Naive B cell (primary cell): ENCODE results near the gene FAM222B. TPM values are rescaled to one million over a fixed set of nuclear protein-coding genes. Genes with fewer than 3 reads are reported as not detected.
A peak's percentile ranks its signal among the peaks of the same experiment; 100 is the strongest.

Experiments
- ATAC-seq, 2 donors: fragments of 150-1000 bp; cut with Tn5 transposase; 2 replicates each; pipeline ENCODE4 v1.10.0; 2021; ENCODE audit warnings: low read depth in 2 of 2, mild to moderate bottlenecking in 2 of 2, moderate library complexity in 2 of 2
- DNase-seq: peaks from one replicate; pipeline ENCODE4 v3.0.0; 2022
- H3K27ac Mint-ChIP-seq, 6 donors: one replicate each; pipeline ENCODE4 v1.8.0; 2020 to 2022; ENCODE audit warnings: mild to moderate bottlenecking in 6 of 6, mixed read lengths in 6 of 6, moderate library complexity in 5 of 6, inconsistent platforms in 2 of 6
- H3K27me3 Mint-ChIP-seq, 3 donors: one replicate each; pipeline ENCODE4 v1.8.0; 2021 to 2022; ENCODE audit warnings: mixed read lengths in 3 of 3, mild to moderate bottlenecking in 1 of 3
- H3K36me3 Mint-ChIP-seq, 2 donors: one replicate each; pipeline ENCODE4 v1.8.0; 2020 to 2022; ENCODE audit warnings: mixed read lengths in 2 of 2, inconsistent platforms in 1 of 2, mild to moderate bottlenecking in 1 of 2
- H3K4me1 Mint-ChIP-seq, 3 donors: one replicate each; pipeline ENCODE4 v1.8.0; 2020 to 2022; ENCODE audit warnings: mixed read lengths in 3 of 3, inconsistent platforms in 1 of 3, mild to moderate bottlenecking in 1 of 3, moderate library complexity in 1 of 3
- H3K4me3 Mint-ChIP-seq, 8 donors: one replicate each; pipeline ENCODE4 v1.8.0; 2020 to 2022; ENCODE audit warnings: mild to moderate bottlenecking in 8 of 8, mixed read lengths in 8 of 8, moderate library complexity in 8 of 8, inconsistent platforms in 2 of 8
- H3K9me3 Mint-ChIP-seq, 7 donors: one replicate each; pipeline ENCODE4 v1.8.0; 2020 to 2022; ENCODE audit warnings: mixed read lengths in 7 of 7, mild to moderate bottlenecking in 5 of 7, inconsistent platforms in 2 of 7, moderate library complexity in 1 of 7
- polyA plus RNA-seq, 6 donors: library from polyadenylated mRNA; unstranded; fragments of 300-500 nt; fragmentation: Illumina TruSeq; gene quantifications; one replicate each; pipeline ENCODE4 v1.2.3, GENCODE V29; 2021; ENCODE audit warnings: low read depth in 6 of 6

Gene FAM222B
- polyA plus RNA-seq, 6 donors from 2014 or later: 6.6 to 19.4 (median 8.2) TPM

DNA sequence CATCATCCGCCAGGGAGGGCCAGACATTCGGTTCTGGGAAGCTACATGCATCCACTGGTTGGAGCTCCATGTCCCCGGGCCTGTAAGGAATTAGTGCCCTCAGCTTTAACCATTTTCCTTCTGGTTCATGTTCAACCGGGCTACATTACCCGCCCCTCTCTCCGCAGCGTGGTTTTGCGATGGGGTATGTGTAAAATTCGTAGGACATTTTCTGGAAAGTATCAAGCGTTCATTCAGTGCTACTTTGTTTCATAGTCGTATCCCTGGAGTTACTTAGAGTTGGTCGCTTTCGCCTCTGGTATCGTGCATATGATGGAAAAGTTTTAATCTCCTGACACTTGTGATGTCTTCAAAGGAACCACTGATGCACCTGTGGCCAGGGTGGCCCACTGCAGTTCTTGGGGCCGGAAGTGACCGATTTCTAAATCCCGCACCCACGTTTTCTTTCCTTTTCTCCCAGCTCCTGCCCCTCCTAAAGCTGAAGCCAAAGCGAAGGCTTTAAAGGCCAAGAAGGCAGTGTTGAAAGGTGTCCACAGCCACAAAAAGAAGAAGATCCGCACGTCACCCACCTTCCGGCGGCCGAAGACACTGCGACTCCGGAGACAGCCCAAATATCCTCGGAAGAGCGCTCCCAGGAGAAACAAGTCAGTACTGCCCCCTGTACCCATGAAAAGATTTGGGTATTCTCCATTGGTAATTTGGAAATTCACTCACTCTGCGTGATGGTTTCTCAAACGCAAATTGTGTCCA is 122.2 kb downstream of the FAM222B start:
- Mint-ChIP-seq H3K27ac (peak overlapping the region; percentile 96 to 99 (median 98)), H3K9me3 (no peaks in the 10 kb centered on the region), H3K4me3 (peak overlapping the region; percentile 92 to 100 (median 99)), H3K4me1 (peaks cover 44 to 63% (median 55%) of the 10 kb centered on the region in 3 donors), H3K36me3 (peaks cover 10 to 16% of the 10 kb centered on the region in 2 donors), H3K27me3 (no peaks in the 10 kb centered on the region)
- DNase-seq (no peak), ATAC-seq (no peak)

DNA sequence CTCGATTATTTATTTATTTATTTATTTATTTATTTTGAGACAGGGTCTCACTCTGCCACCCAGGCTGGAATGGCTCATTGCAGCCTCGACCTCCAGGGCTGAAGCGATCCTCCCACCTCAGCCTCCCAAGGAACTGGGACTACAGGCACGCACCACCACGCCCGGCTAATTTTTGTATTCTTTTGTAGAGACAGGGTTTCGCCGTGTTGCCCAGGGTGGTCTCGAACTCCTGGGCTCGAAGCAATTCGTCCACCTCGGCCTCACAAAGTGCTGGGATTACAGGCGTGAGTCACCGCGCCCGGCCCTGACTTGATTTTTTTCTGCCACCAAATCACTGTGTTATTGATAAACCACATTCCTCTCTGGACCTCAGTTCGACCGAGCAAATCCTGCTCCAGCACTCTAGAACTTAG is 123.6 kb downstream of the FAM222B start:
- no peak for ATAC-seq
- no peaks in the 10 kb centered on the region for H3K9me3 Mint-ChIP-seq
- H3K36me3 Mint-ChIP-seq: peaks cover 3 to 10% of the 10 kb centered on the region in 2 donors
- H3K27ac Mint-ChIP-seq: peak overlapping the region; percentile 96 to 99 (median 98)
- H3K4me1 Mint-ChIP-seq: peaks cover 31 to 51% (median 41%) of the 10 kb centered on the region in 3 donors
- no peaks in the 10 kb centered on the region for H3K27me3 Mint-ChIP-seq
- H3K4me3 Mint-ChIP-seq: peak overlapping the region; percentile 92 to 100 (median 99)
- no peak for DNase-seq

DNA sequence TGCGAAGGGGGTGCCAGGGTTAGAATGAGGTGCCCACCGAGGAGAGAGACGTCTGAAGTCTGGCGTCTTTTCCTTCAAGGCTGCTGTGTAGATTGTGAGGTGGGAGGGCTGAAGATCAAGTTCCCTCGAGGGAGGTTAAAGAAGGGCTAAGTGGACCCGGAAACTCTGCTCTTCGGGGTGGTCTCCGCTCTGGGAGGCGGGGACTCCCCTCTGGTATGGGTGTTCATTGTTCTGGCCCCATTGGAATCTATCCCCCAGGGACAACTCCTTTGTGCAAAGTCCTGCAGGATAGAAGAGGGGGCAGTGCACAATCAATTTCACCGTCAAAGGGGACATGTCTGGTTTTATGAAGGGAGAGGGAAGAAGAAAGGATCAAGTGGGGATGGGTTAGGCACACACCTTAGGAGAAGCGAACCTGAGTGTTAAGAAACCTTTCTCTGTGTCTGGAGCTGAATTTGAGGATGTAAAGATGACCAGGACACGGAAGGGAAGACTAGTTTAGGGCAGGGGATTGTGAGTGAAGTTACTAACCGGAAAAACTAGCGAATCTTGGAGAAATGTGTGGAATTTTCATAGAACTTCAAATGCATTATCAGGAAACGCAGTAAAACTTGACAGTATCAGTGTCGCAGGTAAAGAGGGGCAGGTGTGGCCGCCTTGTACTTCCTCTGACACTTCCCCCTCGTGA is 124.1 kb downstream of the FAM222B start:
- ATAC-seq (no peak), DNase-seq (no peak)
- H3K9me3 Mint-ChIP-seq: no peaks in the 10 kb centered on the region
- peak overlapping the region; percentile 77 to 95 (median 84) for H3K4me3 Mint-ChIP-seq
- no peaks in the 10 kb centered on the region for H3K27me3 Mint-ChIP-seq
- H3K4me1 Mint-ChIP-seq: peaks cover 27 to 47% (median 41%) of the 10 kb centered on the region in 3 donors
- H3K27ac Mint-ChIP-seq: peak overlapping the region in 4 of 6 donors; percentile 19 to 89 (median 74)
- peaks cover 0 to 10% of the 10 kb centered on the region in 2 donors for H3K36me3 Mint-ChIP-seq

DNA sequence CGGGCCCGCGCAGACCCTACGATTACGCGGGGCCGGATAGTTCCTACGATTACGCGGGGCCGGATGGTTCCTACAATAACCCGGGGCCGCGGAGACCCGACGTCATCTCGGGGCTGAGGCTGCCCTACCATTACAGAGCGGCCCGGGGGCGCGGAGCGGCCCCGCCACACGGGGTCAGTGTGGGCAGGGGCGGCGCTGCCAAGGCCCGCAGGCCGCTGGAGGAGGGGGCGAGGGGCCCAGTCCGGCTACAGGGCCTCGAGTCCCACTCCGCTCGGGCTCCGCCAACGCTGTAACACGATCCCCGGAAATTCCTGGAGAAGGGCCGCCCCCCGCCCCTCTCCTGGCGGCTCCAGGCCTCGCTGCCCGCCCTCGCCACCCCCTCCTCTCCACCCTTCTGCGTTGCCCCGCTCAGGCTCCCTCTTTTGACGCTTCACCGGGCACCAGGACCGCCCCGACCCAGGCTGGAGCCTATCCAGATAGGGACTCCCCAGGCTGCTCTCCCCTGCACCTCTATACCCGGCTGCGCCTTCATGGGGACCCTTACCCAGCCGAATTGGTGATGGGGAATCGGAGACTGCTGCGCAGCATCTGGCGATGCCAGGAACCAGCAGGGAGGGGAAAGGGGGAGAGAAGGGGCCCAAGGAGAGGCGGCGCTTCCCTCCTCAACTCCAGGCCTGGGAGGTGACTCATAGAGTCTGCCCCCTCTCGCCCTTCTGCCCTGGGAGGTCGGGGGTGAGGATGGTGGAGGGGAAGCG is 124.8 kb downstream of the FAM222B start, which contains the start of gene RAB34:
Gene RAB34, minus strand, starts transcription at position 291 of the 755 bp plus-strand sequence. CDS start 602 bp downstream, outside the sequence.
- Mint-ChIP-seq H3K27ac (peak within 1 kb of the TSS; percentile 19 to 89 (median 77)), H3K4me3 (peak within 1 kb of the TSS; percentile 77 to 95 (median 84)), H3K4me1 (peaks cover 26 to 45% (median 41%) of the 10 kb centered on the region in 3 donors), H3K9me3 (no peaks in the 10 kb centered on the region), H3K27me3 (no peaks in the 10 kb centered on the region), H3K36me3 (peaks cover 0 to 10% of the 10 kb centered on the region in 2 donors)
- DNase-seq: peak; percentile 44
- ATAC-seq: peak; percentile 14 to 21

DNA sequence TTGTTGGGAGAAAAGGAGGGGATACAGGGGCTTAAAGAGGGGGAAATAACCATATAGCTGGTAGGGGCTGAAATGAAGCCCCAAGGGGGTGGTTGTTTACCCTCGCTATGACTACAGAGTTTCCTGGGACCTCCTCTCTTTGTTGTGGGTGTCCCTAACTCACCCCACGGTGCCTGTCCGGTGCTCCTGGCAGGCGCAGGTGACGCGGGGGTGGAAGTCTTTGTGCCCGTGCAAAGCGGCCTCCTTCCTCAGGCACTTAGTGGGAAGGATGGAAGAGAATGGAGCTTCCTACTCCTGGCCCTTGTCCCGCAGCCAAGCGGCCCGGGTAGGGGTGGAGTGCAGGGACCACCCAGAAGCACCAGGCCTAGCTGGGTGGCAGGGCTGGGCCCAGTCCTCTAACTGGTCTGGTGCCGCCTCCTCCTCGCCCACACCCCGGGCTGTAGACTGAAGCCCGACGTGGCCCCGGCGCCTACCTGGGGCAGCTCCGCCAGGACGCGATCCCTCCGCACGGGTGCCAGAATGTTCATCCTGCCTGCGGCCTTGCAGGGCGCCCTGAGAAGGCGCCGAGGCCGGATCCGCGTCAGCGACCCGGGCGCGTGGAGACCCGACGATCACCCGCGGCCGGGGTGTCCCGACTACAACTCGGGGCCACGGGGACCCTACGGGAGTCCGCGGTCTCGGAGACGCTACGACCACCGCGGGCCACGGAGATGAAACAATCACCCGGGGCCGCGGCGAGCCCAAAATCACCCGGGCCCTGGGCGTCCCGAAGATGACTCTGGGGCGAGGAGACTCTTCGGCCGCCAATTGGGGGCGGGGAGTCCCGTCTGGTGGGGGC is 125.6 kb downstream of the FAM222B start:
- Mint-ChIP-seq H3K36me3 (peaks cover 0 to 10% of the 10 kb centered on the region in 2 donors), H3K27me3 (no peaks in the 10 kb centered on the region), H3K4me1 (peaks cover 33 to 47% (median 42%) of the 10 kb centered on the region in 3 donors), H3K27ac (peak overlapping the region in 4 of 6 donors; percentile 56 to 89 (median 77)), H3K9me3 (no peaks in the 10 kb centered on the region), H3K4me3 (peak overlapping the region; percentile 70 to 95 (median 81))
- no peak for DNase-seq
- no peak for ATAC-seq

DNA sequence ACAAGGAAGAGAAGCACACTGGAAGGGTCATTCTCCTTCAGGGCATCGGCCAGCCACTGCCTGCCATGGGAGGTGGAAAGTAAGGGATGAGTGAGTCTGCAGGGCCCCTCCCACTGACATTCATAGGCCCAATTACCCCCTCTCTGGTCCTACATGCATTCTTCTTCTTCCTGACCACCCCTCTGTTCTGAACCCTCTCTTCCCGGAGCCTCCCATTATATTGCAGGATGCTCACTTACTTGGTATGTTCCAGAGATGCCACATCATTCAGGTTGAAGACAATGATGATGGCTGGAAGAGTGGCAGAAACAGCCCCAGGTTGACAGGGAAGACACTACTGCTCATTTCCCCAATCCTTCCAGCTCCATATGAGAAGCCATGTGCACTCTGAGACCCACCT is 127.4 kb downstream of the FAM222B start:
- no peak overlapping the region for H3K27ac Mint-ChIP-seq
- DNase-seq (no peak), ATAC-seq (no peak)
- H3K27me3 Mint-ChIP-seq: no peaks in the 10 kb centered on the region
- peaks cover 0 to 5% of the 10 kb centered on the region in 2 donors for H3K36me3 Mint-ChIP-seq
- peaks cover 37 to 50% (median 40%) of the 10 kb centered on the region in 3 donors for H3K4me1 Mint-ChIP-seq
- H3K4me3 Mint-ChIP-seq: peak overlapping the region in 2 of 8 donors; percentile 62 to 69
- H3K9me3 Mint-ChIP-seq: no peaks in the 10 kb centered on the region

GRCh38 chr17:28714281-28714680 is 128.3 kb downstream of the FAM222B start:
- Mint-ChIP-seq H3K9me3 (no peaks in the 10 kb centered on the region), H3K27ac (no peak overlapping the region), H3K4me3 (peak overlapping the region in 2 of 8 donors; percentile 33 to 69), H3K36me3 (no peaks in the 10 kb centered on the region), H3K27me3 (no peaks in the 10 kb centered on the region), H3K4me1 (peaks cover 32 to 40% (median 33%) of the 10 kb centered on the region in 3 donors)
- no peak for DNase-seq
- ATAC-seq: no peak

GRCh38 chr17:28712705-28713415 is 129.7 kb downstream of the FAM222B start:
- H3K4me3 Mint-ChIP-seq: peak overlapping the region; percentile 77 to 95 (median 93)
- H3K27me3 Mint-ChIP-seq: no peaks in the 10 kb centered on the region
- no peaks in the 10 kb centered on the region for H3K9me3 Mint-ChIP-seq
- H3K27ac Mint-ChIP-seq: peak overlapping the region in 5 of 6 donors; percentile 36 to 94 (median 85)
- no peak for ATAC-seq
- peaks cover 22 to 28% (median 25%) of the 10 kb centered on the region in 3 donors for H3K4me1 Mint-ChIP-seq
- DNase-seq: no peak
- no peaks in the 10 kb centered on the region for H3K36me3 Mint-ChIP-seq

- Mint-ChIP-seq H3K27ac (peak overlapping the region; percentile 83 to 94 (median 89)), H3K4me3 (peak overlapping the region; percentile 77 to 95 (median 93)), H3K4me1 (peaks cover 21 to 23% (median 22%) of the 10 kb centered on the region in 3 donors), H3K27me3 (no peaks in the 10 kb centered on the region), H3K36me3 (no peaks in the 10 kb centered on the region), H3K9me3 (no peaks in the 10 kb centered on the region)
- peak; percentile 54 to 57 for ATAC-seq
- peak; percentile 63 for DNase-seq
Measured at GRCh38 chr17:28712032-28712704, 130.4 kb downstream of the FAM222B start.

- no peaks in the 10 kb centered on the region for H3K9me3 Mint-ChIP-seq
Measured at GRCh38 chr17:28711723-28712031, 130.9 kb downstream of the FAM222B start, which contains the start of gene PROCA1. TSS of gene PROCA1 (minus strand) at chr17:28711888. CDS start at chr17:28711660, 228 bp downstream.

GRCh38 chr17:28710861-28711722 is 131.5 kb downstream of the FAM222B start:
- Mint-ChIP-seq H3K4me3 (peak overlapping the region; percentile 77 to 95 (median 93)), H3K27ac (peak overlapping the region; percentile 76 to 98 (median 90)), H3K27me3 (no peaks in the 10 kb centered on the region), H3K4me1 (peaks cover 21 to 22% (median 21%) of the 10 kb centered on the region in 3 donors), H3K9me3 (no peaks in the 10 kb centered on the region), H3K36me3 (no peaks in the 10 kb centered on the region)
- ATAC-seq (peak; percentile 84 to 86), DNase-seq (peak; percentile 86)

More at GRCh38 chr17:28711723-28712031, 130.9 kb downstream of the FAM222B start, which contains the start of gene PROCA1:
- Mint-ChIP-seq H3K27me3 (no peaks in the 10 kb centered on the region), H3K36me3 (no peaks in the 10 kb centered on the region), H3K27ac (peak within 1 kb of the TSS; percentile 83 to 98 (median 90)), H3K4me1 (peaks cover 21 to 22% (median 21%) of the 10 kb centered on the region in 3 donors), H3K4me3 (peak within 1 kb of the TSS; percentile 77 to 95 (median 93))
- DNase-seq: no peak
- peak; percentile 45 to 46 for ATAC-seq
